Stimulated activated effector memory CD8-positive, alpha-beta T cell treated with anti-CD3 and anti-CD28 coated beads, Interleukin-12 subunit alpha, Interleukin-12 subunit beta, amount 100 ng/mL, for 72 hours (primary cell): ENCODE results near the gene BCL11B.

ENCODE experiments used
- ATAC-seq: fragments of 150-1000 bp; cut with Tn5 transposase; 2 replicates; pipeline ENCODE4 v1.10.0; 2021
- DNase-seq, 2 donors: peaks; one replicate each; pipeline ENCODE4 v3.0.0; 2021 to 2022; ENCODE audit warnings: low spot score in 2 of 2
- H3K27ac Mint-ChIP-seq: one replicate; pipeline ENCODE4 v1.8.0; 2022; ENCODE audit warnings: mild to moderate bottlenecking, mixed read lengths
- H3K36me3 Mint-ChIP-seq: one replicate; pipeline ENCODE4 v1.8.0; 2022; ENCODE audit warnings: mild to moderate bottlenecking, mixed read lengths
- H3K4me1 Mint-ChIP-seq: one replicate; pipeline ENCODE4 v1.8.0; 2022; ENCODE audit warnings: mixed read lengths
- H3K4me3 Mint-ChIP-seq: one replicate; pipeline ENCODE4 v1.8.0; 2022; ENCODE audit warnings: mild to moderate bottlenecking, mixed read lengths
- H3K9me3 Mint-ChIP-seq: one replicate; pipeline ENCODE4 v1.8.0; 2022; ENCODE audit warnings: mixed read lengths

BCL11B gene

DNA sequence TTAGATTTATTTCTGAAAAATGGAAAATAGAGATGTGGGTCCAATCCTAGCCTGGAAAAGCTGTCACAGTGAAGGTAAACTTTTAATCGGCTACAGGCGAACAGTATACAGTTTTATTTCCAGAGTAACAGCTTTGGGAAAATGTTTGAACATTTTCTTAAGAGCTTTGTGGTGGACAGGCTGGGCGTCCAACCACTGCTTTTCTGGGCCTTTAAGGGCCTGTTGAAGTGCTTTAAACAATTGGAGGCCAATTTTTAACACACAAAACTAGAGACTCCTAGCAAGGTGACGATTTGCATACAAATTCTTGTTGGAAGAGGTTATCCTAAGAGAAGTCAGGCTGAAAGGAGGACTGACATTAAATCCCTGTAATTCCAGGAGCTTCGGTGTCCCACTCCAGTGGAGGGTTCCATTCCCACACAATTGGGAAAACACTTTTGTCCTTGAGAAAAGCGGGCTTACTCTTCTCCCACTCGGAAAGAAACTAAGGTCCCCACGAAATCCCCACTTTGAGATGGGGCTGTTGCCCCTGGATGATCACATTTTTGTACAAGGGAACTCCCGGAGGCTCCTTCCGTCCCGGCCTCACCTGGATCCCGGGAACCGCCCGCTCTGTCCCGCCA, 26.9 kb downstream of the BCL11B start:
- Mint-ChIP-seq H3K36me3 (peaks cover 92% of the 10 kb centered on the region), H3K9me3 (no peaks in the 10 kb centered on the region), H3K4me3 (peak overlapping the region; percentile 89), H3K4me1 (peaks cover 81% of the 10 kb centered on the region), H3K27ac (peak overlapping the region; percentile 95)
- no peak for DNase-seq
- no peak for ATAC-seq

DNA sequence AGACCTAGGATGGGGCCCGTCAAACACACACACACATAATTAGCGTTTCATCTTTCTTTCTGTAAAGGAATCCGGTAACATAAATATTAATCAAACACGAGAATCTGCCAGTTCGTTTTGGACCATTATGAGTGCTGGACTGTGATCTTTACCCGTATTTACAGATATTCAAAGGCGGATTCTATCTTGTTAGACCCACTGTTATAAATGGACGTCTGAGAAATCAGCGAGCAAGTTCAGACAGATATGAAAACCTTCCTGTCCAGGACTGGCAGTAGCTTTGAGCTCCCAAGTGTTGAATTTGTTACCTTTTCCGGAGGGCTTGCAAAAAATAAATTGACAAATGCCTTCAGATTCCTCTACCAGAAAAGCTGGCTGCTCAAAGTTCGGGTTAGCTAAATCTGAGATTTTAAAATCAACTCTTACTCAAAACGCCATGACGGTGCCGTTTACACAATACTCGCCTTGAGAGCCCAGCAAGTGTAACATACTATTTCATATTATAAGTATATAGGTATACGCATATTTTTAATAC, 27.6 kb downstream of the BCL11B start:
- H3K27ac Mint-ChIP-seq: peak overlapping the region; percentile 95
- H3K4me3 Mint-ChIP-seq: peak overlapping the region; percentile 89
- no peak for ATAC-seq
- peaks cover 82% of the 10 kb centered on the region for H3K4me1 Mint-ChIP-seq
- peaks cover 92% of the 10 kb centered on the region for H3K36me3 Mint-ChIP-seq
- DNase-seq: no peak
- no peaks in the 10 kb centered on the region for H3K9me3 Mint-ChIP-seq

DNA sequence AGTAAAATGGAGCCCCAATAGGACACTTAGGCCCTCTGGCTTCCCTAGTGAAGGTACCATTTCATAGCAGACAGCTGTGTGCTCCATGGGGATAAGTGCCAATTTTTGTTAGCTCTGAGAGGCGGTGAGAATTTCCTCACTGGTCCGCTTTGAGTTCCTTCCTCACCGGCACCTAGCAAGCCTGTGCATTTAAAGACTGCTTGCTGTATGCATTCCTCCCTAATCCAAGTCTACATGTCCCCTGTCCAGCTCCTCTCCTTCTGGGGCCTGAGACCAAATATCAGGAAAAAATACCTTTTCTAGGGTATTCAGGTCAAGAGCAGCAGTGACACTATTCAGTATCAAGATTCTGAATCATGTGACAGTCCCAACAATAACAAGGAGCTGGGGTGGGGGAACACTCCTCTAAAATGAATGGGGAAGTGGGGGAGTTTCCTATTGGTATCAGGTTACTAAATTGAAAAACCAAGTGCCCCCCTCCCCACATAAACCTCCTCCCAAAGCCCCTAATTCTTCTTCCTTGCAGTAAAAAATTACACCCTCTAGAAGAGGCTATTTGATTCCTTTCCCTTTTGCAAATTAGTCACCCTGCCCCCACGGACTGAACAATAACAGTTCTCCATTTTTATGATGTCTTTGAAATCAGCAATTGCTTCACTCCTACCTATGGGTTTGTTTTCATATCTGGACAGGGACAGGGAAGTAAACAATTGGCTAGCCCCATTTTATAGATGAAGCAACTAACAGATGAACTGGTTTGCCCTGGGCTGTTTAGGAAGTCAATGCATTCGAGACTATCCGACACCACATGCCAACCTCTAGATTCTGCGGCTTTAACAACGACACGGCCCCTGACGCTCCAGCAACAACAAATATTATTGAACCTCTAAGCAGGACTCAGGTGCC, 28.9 kb downstream of the BCL11B start:
- H3K4me3 Mint-ChIP-seq: peak overlapping the region; percentile 89

DNA sequence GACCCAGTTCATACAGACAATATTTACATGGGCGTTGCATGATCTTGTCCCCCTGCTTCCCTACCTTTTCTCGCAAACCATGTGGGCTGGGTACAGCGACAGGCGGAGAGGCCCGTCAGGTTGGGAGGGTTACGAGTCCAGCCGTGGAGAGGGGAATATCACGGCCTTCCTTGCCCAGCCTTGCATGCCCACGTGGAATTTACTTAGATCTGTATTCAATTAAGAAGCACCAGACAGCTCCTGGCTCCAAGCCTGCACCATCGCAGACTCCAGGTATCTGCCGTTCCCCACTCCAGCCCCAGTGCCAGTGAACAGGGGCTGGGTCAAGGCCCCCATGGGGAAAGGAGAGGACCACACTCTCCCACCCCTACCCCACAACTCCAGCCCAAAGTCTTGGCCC, 29.8 kb downstream of the BCL11B start:
- DNase-seq (no peak), ATAC-seq (no peak)
- H3K4me1 Mint-ChIP-seq: peaks cover 82% of the 10 kb centered on the region
- H3K27ac Mint-ChIP-seq: peak overlapping the region; percentile 95
- no peaks in the 10 kb centered on the region for H3K9me3 Mint-ChIP-seq
- peak overlapping the region; percentile 89 for H3K4me3 Mint-ChIP-seq
- peaks cover 85% of the 10 kb centered on the region for H3K36me3 Mint-ChIP-seq

More for the DNA sequence above, 28.9 kb downstream of the BCL11B start:
- peaks cover 88% of the 10 kb centered on the region for H3K36me3 Mint-ChIP-seq
- H3K27ac Mint-ChIP-seq: peak overlapping the region; percentile 95
- ATAC-seq: peak; percentile 33
- peaks cover 82% of the 10 kb centered on the region for H3K4me1 Mint-ChIP-seq
- no peak for DNase-seq
- H3K9me3 Mint-ChIP-seq: no peaks in the 10 kb centered on the region

DNA sequence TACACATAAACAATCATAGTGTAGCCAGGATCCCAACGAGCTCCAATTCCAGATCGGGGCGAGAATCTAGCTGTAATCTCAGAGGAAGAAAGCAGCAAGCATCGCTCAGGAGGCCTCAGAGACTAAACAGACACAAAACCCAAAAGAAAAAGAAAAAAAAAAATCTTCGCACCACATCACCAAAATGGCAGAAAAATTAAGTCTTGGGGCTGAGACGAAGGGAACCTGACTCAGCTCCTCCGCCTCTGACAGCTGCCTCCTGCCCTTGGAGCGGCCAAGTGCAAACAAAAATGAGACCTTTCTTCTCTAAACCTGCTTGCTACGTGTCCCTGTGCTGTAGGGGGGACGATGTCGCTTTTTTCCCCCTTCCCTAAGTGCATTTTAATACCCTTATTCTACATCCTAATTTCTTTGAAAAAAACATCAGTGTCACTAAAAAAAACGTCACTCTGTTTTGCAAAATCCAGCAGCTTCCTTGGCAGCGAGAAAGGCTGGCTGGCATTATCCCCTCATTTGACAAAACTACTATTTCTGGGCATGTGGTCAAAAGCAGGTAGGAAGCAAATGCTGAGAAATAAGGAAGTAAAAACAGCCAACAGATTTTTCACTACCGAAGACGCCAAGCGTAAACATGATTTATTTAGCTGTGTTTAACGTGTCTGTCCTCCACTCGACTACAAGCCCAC, 30.5 kb downstream of the BCL11B start:
- H3K4me3 Mint-ChIP-seq: peak overlapping the region; percentile 89
- H3K4me1 Mint-ChIP-seq: peaks cover 82% of the 10 kb centered on the region
- DNase-seq (no peak), ATAC-seq (peak; percentile 45)
- peaks cover 85% of the 10 kb centered on the region for H3K36me3 Mint-ChIP-seq
- H3K9me3 Mint-ChIP-seq: no peaks in the 10 kb centered on the region
- peak overlapping the region; percentile 95 for H3K27ac Mint-ChIP-seq

DNA sequence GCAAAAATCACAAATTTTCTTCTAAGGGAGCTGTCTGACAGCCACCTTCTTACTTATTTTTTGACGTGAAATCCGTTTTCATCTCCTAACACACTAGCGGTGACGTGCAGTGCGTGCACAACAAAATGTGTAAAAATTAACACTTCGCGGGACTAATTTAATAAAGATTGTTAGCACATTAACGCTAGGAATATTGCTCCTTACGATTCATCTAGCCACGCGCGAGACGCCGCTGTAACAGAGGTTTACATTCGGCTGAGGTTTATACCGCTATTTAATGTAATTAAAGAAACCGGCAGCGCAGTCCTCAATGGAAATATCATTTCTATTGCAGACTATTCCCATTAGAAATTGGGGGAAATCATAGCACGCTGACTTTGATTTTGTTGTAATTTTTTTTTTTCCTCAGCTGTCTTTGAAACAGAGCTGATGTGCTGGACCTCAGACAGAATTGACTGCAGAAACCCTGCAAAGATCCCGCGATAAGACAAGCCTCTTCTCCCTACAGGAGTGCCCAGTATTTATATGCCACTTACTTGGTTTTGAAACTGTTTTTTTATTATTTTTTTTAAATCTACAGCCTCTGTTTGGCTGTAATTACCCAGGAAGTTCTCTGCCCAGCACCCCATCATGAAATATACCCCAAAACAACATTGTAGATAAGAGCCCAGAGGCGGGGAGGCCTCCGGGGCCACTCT, 31.2 kb downstream of the BCL11B start:
- Mint-ChIP-seq H3K9me3 (no peaks in the 10 kb centered on the region), H3K4me3 (peak overlapping the region; percentile 89), H3K36me3 (peaks cover 90% of the 10 kb centered on the region), H3K4me1 (peaks cover 88% of the 10 kb centered on the region), H3K27ac (peak overlapping the region; percentile 95)
- peak; percentile 49 for ATAC-seq
- DNase-seq: no peak

DNA sequence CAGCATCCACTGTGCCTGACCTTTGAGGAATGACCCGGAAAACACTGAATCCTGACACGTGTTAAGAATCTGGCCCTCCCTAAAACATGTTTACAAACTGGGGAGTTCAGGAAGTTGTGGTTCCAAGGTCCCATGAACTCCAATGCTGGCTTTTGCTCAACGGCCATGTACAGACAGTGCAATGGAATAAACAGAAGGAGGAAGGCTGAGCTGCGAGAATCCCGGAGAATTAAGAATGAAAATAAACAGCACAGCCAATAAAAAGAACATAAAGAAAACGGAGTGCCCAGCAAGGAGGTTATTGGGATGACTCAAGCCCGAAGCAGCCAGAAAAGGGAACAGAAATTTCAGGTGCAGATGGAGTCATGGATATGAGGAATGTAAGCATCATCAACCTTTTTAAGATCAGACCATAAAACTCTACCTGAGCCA, 32.3 kb downstream of the BCL11B start:
- peak overlapping the region; percentile 89 for H3K4me3 Mint-ChIP-seq
- peaks cover 99% of the 10 kb centered on the region for H3K4me1 Mint-ChIP-seq
- H3K9me3 Mint-ChIP-seq: no peaks in the 10 kb centered on the region
- no peak for DNase-seq
- H3K27ac Mint-ChIP-seq: peak overlapping the region; percentile 95
- ATAC-seq: no peak
- peaks cover 92% of the 10 kb centered on the region for H3K36me3 Mint-ChIP-seq

DNA sequence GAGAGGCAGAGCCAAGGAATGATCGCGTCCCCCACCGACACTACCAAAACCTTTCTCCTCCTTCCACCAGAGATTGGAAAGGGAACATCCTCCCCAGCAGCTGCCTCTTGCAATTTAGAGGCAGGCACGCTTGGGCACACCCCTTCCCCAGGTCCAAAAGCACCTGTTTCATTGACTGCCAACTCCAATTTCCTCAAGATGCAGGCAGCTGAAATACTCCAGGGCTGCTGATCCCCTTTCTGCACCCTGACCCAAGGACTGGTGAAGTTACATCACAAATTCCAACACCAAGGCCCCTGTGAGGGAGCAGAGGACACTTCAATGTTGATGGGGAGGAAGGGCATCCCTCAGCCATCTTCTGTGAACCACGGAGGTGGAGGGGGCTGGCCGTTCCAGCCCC, 33.8 kb downstream of the BCL11B start:
- Mint-ChIP-seq H3K27ac (peak overlapping the region; percentile 95), H3K36me3 (peaks cover 92% of the 10 kb centered on the region)
- DNase-seq: no peak

DNA sequence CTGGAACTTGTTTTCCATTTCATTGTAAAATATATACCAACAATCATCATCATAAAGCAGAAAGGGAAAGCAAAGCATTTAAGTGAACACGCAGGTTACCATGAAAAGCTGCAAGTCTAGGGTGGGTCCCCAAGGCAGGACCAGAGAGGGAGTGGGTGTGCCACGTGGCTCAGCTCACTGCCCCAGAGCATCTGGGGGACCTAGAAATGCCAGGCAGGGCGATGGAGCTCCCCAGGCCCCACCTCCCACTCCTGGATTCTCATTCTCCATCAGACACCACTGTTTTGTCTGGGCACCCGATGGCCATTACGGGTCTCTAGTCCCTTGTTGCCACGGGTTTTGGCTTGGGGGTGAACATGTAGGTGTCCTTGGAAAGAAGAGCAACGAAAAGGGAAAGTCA, 34.7 kb downstream of the BCL11B start:
- Mint-ChIP-seq H3K4me3 (peak overlapping the region; percentile 89), H3K27ac (peak overlapping the region; percentile 95), H3K4me1 (peaks cover 100% of the 10 kb centered on the region), H3K9me3 (no peaks in the 10 kb centered on the region), H3K36me3 (peaks cover 87% of the 10 kb centered on the region)
- ATAC-seq (no peak), DNase-seq (no peak)

More for the DNA sequence above, 33.8 kb downstream of the BCL11B start:
- Mint-ChIP-seq H3K9me3 (no peaks in the 10 kb centered on the region), H3K4me1 (peaks cover 100% of the 10 kb centered on the region), H3K4me3 (peak overlapping the region; percentile 89)
- ATAC-seq: no peak

DNA sequence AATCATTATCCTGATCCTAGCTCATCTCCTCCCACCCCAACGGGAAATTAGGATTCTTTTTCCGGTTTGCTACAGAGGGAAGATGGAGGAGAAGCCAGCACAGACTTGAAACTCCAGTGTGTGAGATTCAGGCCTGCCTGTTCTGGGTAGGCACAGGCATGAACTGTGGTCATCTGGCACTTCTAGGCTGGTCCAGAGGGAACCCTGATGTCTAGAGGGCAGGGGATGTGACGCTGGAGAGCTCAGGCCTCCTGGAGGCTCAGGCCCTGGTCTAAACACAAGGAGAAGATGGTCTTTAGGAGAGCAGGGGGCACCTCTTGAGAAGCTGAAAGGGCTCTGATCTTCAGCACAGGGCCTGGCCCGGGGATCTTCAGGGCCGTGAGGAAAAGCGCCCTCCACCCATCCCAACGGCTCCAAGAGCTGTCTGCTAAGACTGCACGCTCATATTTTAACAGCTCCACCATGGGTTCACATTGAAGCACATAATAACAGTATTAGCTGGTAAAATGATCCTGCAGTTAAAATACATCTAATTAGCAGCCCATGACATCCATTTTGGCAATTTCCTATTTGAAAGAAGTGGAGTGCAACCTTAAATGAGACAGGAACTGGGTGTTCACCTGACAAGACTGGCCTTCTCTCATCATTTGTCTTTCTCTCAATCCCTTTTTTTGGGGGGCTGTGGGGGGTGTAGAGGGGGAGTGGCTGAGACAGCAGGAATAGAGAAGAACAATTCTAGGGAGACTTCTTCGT, 35.4 kb downstream of the BCL11B start:
- no peak for DNase-seq
- Mint-ChIP-seq H3K4me1 (peaks cover 99% of the 10 kb centered on the region), H3K36me3 (peaks cover 80% of the 10 kb centered on the region), H3K9me3 (no peaks in the 10 kb centered on the region), H3K4me3 (peak overlapping the region; percentile 89), H3K27ac (peak overlapping the region; percentile 95)
- ATAC-seq: no peak

DNA sequence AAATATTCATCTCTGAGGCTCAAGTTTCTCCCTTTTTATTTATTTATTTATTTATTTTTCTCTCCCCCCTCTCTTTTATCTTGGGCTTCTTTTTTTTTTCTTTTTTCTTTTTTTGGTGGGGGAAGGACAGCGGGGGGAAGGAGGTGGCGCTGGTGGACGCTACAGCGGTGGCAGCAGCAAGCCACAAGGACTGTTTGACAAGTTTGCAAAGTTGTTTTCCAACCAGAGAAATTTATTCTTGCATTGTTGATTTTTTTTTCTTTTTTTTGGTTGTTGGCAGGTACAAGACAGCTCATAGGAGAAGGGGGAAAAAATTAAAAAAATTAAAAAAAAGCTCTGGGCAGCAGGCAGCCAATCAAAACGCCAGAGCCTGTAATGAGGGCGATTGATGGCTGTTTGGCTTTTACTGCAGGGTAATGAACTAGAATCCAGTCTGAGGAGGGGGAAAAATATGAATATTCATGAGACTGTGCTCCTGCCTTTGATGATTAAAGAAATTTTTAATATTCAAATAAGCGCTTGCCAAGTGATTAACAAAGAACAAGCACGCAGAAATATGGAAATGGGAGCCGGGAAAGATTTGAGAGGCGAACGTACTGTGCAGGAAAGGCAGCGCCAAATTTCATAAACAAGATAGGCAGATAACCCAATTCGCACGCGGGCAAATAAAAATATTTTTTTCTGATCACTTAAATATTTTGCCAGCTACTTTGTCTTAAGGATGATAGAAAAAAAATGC, 36.2 kb downstream of the BCL11B start:
- H3K27ac Mint-ChIP-seq: peak overlapping the region; percentile 95
- H3K4me1 Mint-ChIP-seq: peaks cover 97% of the 10 kb centered on the region
- no peak for ATAC-seq
- no peaks in the 10 kb centered on the region for H3K9me3 Mint-ChIP-seq
- H3K4me3 Mint-ChIP-seq: peak overlapping the region; percentile 89
- H3K36me3 Mint-ChIP-seq: peaks cover 77% of the 10 kb centered on the region
- DNase-seq: no peak

DNA sequence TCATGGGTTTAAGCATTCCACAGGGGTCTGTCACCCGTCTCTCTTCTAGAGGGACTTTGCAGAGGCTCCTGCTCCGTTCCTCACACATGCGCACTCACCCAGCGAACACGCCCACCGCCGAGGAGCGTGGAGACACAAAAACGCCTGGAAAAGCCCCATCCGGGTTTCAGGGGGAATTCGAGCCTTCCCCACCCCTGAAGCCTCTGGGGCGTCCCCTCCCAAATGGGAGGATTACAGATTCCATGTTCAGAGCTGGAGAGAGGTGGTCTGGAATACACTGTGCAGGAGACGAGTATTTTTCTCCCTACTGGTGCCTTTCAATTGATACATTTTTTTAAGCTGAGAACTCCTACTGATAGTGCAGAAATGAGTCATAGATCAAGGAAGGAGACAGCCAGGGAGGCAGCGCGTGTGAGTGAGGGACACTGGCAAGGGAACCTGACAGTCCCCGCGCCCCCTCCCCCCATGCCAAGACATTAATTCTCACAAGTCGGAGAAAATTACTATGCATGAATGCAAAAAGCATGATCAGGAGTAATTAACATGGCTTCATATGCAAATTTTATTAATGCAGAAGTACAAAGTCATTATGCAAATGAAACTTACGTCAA, 36.9 kb downstream of the BCL11B start:
- H3K4me1 Mint-ChIP-seq: peaks cover 97% of the 10 kb centered on the region
- H3K9me3 Mint-ChIP-seq: no peaks in the 10 kb centered on the region
- H3K4me3 Mint-ChIP-seq: peak overlapping the region; percentile 89
- ATAC-seq (peak; percentile 27), DNase-seq (peak in 1 of 2 donors; percentile 78)
- H3K27ac Mint-ChIP-seq: peak overlapping the region; percentile 95
- peaks cover 77% of the 10 kb centered on the region for H3K36me3 Mint-ChIP-seq

DNA sequence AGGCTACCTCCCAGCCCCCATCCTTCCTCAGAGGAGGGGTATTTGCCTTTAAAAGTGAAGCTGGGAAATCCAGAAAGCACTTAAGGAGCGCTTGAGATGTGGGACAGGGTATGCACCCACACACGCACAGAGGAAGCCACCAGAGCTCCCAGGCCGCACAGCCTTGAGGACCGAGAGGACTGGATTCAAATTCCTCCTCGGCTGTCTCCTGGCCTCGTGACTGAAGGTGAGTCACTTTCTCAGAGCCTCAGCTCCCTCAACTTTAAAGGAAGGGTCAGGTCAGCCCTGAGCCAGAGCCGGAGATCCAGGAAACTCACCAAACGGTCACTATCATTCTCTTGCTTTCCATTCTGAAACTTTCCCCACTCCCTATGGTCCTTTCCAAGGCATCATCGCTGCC, 37.6 kb downstream of the BCL11B start:
- Mint-ChIP-seq H3K4me3 (peak overlapping the region; percentile 89), H3K27ac (peak overlapping the region; percentile 95), H3K4me1 (peaks cover 97% of the 10 kb centered on the region), H3K9me3 (no peaks in the 10 kb centered on the region), H3K36me3 (peaks cover 76% of the 10 kb centered on the region)
- ATAC-seq: no peak
- DNase-seq: no peak
